Brain microvascular endothelial cell (primary cell): Measurements from ENCODE around the gene DNAH10.

ENCODE experiments used
- DNase-seq: peaks from one replicate; pipeline ENCODE4 v3.0.0-alpha.2; 2020
- H3K27ac ChIP-seq: fragments of 250-450 bp; sonication (Bioruptor Pico); 2 replicates; pipeline ENCODE4 v1.5.1; 2020; ENCODE audit warnings: mild to moderate bottlenecking, moderate library complexity
- H3K27me3 ChIP-seq: fragments of 250-450 bp; sonication (Bioruptor Pico); replicated peaks from 2 replicates; pipeline ENCODE4 v1.5.1; 2020; ENCODE audit warnings: mild to moderate bottlenecking
- H3K36me3 ChIP-seq: fragments of 250-450 bp; sonication (Bioruptor Pico); replicated peaks from 2 replicates; pipeline ENCODE4 v1.5.1; 2020; ENCODE audit warnings: mild to moderate bottlenecking
- H3K4me3 ChIP-seq: 2 replicates; pipeline ENCODE4 v1.5.1; 2011; ENCODE audit warnings: low read depth, mild to moderate bottlenecking, control low read depth, low read length, moderate library complexity
- CTCF ChIP-seq: IDR thresholded peaks from 2 replicates; pipeline ENCODE4 v1.5.1; 2011; ENCODE audit warnings: low read depth, mild to moderate bottlenecking, moderate library complexity, low read length, control low read depth, inconsistent platforms; ENCODE audit errors: missing control alignments
- in situ Hi-C: cut with HindIII; loops from 2 replicates; pipeline ENCODE4 v1.10.0; 2017; ENCODE audit warnings: low sequenced_read_pairs, low pct_ligation_motif_present

DNAH10 gene

GRCh38 chr12:123905319-123905925 is 143.3 kb downstream of the DNAH10 start:
- peak; percentile 72 for TF ChIP-seq CTCF
- Histone ChIP-seq H3K36me3 (no peaks in the 10 kb centered on the region), H3K27me3 (no peaks in the 10 kb centered on the region), H3K4me3 (no peak overlapping the region), H3K27ac (no peak overlapping the region)
- DNase-seq, result peak; percentile 76
- in situ Hi-C loops, result no loop called here

- Histone ChIP-seq H3K27me3 (no peaks in the 10 kb centered on the region), H3K4me3 (no peak overlapping the region), H3K27ac (no peak overlapping the region), H3K36me3 (no peaks in the 10 kb centered on the region)
- no peak for DNase-seq
- no peak for TF ChIP-seq CTCF
- in situ Hi-C loops, result no loop called here
Measured at GRCh38 chr12:123906711-123907420, 144.8 kb downstream of the DNAH10 start.

- Histone ChIP-seq H3K27ac (no peak overlapping the region), H3K36me3 (no peaks in the 10 kb centered on the region), H3K4me3 (no peak overlapping the region), H3K27me3 (no peaks in the 10 kb centered on the region)
- DNase-seq, result no peak
- in situ Hi-C loops, result no loop called here
- no peak for TF ChIP-seq CTCF
Measured at GRCh38 chr12:123907726-123908476, 145.8 kb downstream of the DNAH10 start.

GRCh38 chr12:123908884-123909725 is 147.0 kb downstream of the DNAH10 start:
- in situ Hi-C loops, result no loop called here
- no peak for DNase-seq
- Histone ChIP-seq H3K27me3 (no peaks in the 10 kb centered on the region), H3K36me3 (no peaks in the 10 kb centered on the region), H3K27ac (no peak overlapping the region), H3K4me3 (no peak overlapping the region)
- TF ChIP-seq CTCF, result no peak

- no peaks in the 10 kb centered on the region for H3K36me3 ChIP-seq
- no peak for DNase-seq
- TF ChIP-seq CTCF, result no peak
- no peaks in the 10 kb centered on the region for H3K27me3 ChIP-seq
- H3K27ac ChIP-seq, result no peak overlapping the region
- H3K4me3 ChIP-seq, result no peak overlapping the region
- in situ Hi-C loops, result no loop called here
Measured at GRCh38 chr12:123910057-123910456, 148.0 kb downstream of the DNAH10 start.
